HG03196 (cell line): Measurements from ENCODE around the gene MLLT6.

Experiments
- ATAC-seq: cut with Tn5 transposase; IDR thresholded peaks from one replicate; pipeline ENCODE4 v1.9.1; 2021; ENCODE audit not compliant: unreplicated experiment

Gene MLLT6

GRCh38 chr17:38761612-38762011 is 56.5 kb downstream of the MLLT6 start:
- no peak for ATAC-seq

- no peak for ATAC-seq
These were observed 57.2 kb downstream of the MLLT6 start for GRCh38 chr17:38762231-38762630.

GRCh38 chr17:38766341-38766740 is 61.3 kb downstream of the MLLT6 start:
- ATAC-seq, result no peak

- no peak for ATAC-seq
These were observed 63.3 kb downstream of the MLLT6 start for GRCh38 chr17:38768417-38768816.

GRCh38 chr17:38773258-38773657 is 68.2 kb downstream of the MLLT6 start:
- ATAC-seq, result no peak

- ATAC-seq, result no peak
These were observed 72.7 kb downstream of the MLLT6 start for GRCh38 chr17:38777641-38778250.
